OCI-LY7 (cell line): ENCODE results near the gene EP300. TPM values are rescaled to one million over a fixed set of nuclear protein-coding genes. Genes with fewer than 3 reads are reported as not detected.

ENCODE experiments used
- BruUV-seq: library from RNA; stranded (reverse); fragments of 400-500 nt; replicated peaks from 2 replicates; lab custom pipeline; 2021; lab: Mats Ljungman, UMichigan
- CTCF ChIA-PET: fragments of 300-600 bp; sonication (Branson Sonifier 250); formaldehyde crosslinking; loops from one replicate; lab custom pipeline; 2022; ENCODE audit warnings: antibody characterized with exemption; ENCODE audit not compliant: unreplicated experiment; lab: Charles Lee
- POLR2A ChIA-PET: fragments of 300-600 bp; sonication (Branson Sonifier 250); formaldehyde crosslinking; loops from one replicate; lab custom pipeline; 2022; ENCODE audit warnings: antibody characterized with exemption; lab: Charles Lee
- DNase-seq: peaks from one replicate; pipeline ENCODE4 v3.0.0-alpha.2; 2015; ENCODE audit warnings: low spot score
- H2AFZ ChIP-seq: fragments of 200-600 bp; sonication (generic), shearing (Covaris generic); 2 replicates; pipeline ENCODE4 v1.6.1; 2014; ENCODE audit warnings: mild to moderate bottlenecking, antibody characterized with exemption, low read length, moderate library complexity
- H3K27ac ChIP-seq: fragments of 200-600 bp; sonication (generic); 2 replicates; pipeline ENCODE4 v1.5.1; 2014; ENCODE audit warnings: mixed run types, low read depth, mild to moderate bottlenecking, moderate library complexity, low read length, inconsistent platforms; ENCODE audit not compliant: poor library complexity, severe bottlenecking
- H3K36me3 ChIP-seq: fragments of 200-600 bp; sonication (generic); 2 replicates; pipeline ENCODE4 v1.6.1; 2014; ENCODE audit warnings: mild to moderate bottlenecking, antibody characterized with exemption, low read length, moderate library complexity, mixed read lengths; ENCODE audit not compliant: insufficient read depth
- H3K4me1 ChIP-seq: fragments of 200-600 bp; sonication (generic); 2 replicates; pipeline ENCODE4 v1.5.1; 2014; ENCODE audit warnings: mild to moderate bottlenecking, low read length; ENCODE audit not compliant: insufficient read depth, poor library complexity, severe bottlenecking
- H3K4me2 ChIP-seq: fragments of 200-600 bp; sonication (generic); 2 replicates; pipeline ENCODE4 v1.6.1; 2014; ENCODE audit warnings: mild to moderate bottlenecking, low read length
- H3K4me3 ChIP-seq: fragments of 200-600 bp; sonication (generic); 2 replicates; pipeline ENCODE4 v1.5.1; 2014; ENCODE audit warnings: mild to moderate bottlenecking, low read depth, low read length; ENCODE audit not compliant: poor library complexity, severe bottlenecking
- H3K79me2 ChIP-seq: fragments of 200-600 bp; sonication (generic); 2 replicates; pipeline ENCODE4 v1.6.1; 2016; ENCODE audit warnings: low read depth, mild to moderate bottlenecking, low read length, moderate library complexity, mixed read lengths; ENCODE audit not compliant: insufficient read depth
- H3K9me2 ChIP-seq: fragments of 200-600 bp; sonication (generic); 2 replicates; pipeline ENCODE4 v1.6.1; 2016; ENCODE audit warnings: mild to moderate bottlenecking, low read length, mixed read lengths; ENCODE audit not compliant: insufficient read depth
- H3K9me3 ChIP-seq: fragments of 200-600 bp; sonication (generic); 2 replicates; pipeline ENCODE4 v1.6.1; 2014; ENCODE audit warnings: mild to moderate bottlenecking, mixed run types, low read length, mixed read lengths
- H4K20me1 ChIP-seq: fragments of 200-600 bp; sonication (generic); 2 replicates; pipeline ENCODE4 v1.6.1; 2014; ENCODE audit warnings: mild to moderate bottlenecking, antibody characterized with exemption, low read length, moderate library complexity, mixed read lengths; ENCODE audit not compliant: insufficient read depth
- EZH2phosphoT487 ChIP-seq: fragments of 200-600 bp; sonication (generic); IDR thresholded peaks from 2 replicates; pipeline ENCODE4 v1.6.1; 2018; ENCODE audit warnings: low read depth, borderline replicate concordance, mild to moderate bottlenecking, mixed run types, antibody characterized with exemption, low read length, moderate library complexity, mixed read lengths
- intact Hi-C: fragments of 100-400 bp; cut with micrococcal nuclease; formaldehyde crosslinking; loops from one replicate; pipeline ENCODE4 v1.10.0; 2022; ENCODE audit not compliant: unreplicated experiment
- total RNA-seq, 2 experiments: library from RNA; depleted of rRNA in 1 of 2; stranded (reverse); fragments of >200 nt in 1 of 2; shearing (Covaris generic) in 1 of 2; gene quantifications; 2 replicates each; pipeline ENCODE4 v1.2.3, GENCODE V29; 2014 to 2022
- TF ChIP-seq, protein P1 (sequence below): fragments of 200-600 bp; sonication (generic); conservative IDR thresholded peaks from 2 replicates; pipeline ENCODE4 v1.5.1; 2014; ENCODE audit warnings: mild to moderate bottlenecking, antibody characterized with exemption, low read length, moderate library complexity, mixed read lengths

The EP300 gene
- total RNA-seq, 2 experiments from 2014 or later = 46.2 to 108 TPM

DNA sequence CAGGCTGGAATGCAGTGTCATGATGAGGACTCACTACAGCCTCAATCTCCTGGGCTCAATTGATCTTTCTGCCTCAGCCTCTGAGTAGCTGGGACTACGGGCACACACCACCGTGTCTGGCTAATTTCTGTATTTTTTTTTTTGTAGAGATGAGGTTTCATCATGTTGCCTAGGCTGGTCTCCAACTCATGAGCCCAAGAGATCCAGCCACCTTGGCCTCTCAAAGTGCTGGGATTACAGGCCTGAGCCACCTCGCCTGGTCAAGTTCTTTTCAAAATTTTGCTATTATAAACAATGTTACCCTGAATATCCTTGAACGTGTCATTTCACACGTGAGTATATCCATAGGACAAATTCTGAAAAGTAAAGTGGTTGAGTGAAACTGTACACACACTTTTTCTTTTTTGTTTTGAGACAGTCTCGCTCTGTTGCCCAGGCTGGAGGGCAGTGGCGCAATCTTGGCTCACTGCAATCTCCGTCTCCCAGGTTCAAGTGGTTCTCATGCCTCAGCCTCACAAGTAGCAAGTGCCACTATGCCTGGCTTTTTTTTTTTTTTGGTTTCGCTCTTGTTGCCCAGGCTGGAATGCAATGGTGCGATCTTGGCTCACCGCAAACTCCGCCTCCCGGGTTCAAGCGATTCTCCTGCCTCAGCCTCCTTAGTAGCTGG is 21.6 kb upstream of the EP300 start:
- no TSS peak for BruUV-seq
- no peaks in the 10 kb centered on the region for H4K20me1 ChIP-seq
- peak overlapping the region; percentile 45 for H3K27ac ChIP-seq
- H2AFZ ChIP-seq = peak overlapping the region; percentile 49; the same call in 1 of the 2 replicates
- DNase-seq = no peak
- no peak overlapping the region for H3K4me3 ChIP-seq
- ChIA-PET POLR2A (interaction anchor here (0.6 to 2.1 kb wide), 2 partner anchors 23 to 116 kb away, joined by 3 to 12 read pairs; no protein-coding TSS in a partner anchor), CTCF (interaction anchor here (0.6 kb wide), 1 partner anchor 11 kb away, joined by 4 read pairs; no protein-coding TSS in a partner anchor)
- H3K79me2 ChIP-seq = no peaks in the 10 kb centered on the region
- H3K9me3 ChIP-seq = no peaks in the 10 kb centered on the region; the same call in 1 of the 2 replicates
- TF ChIP-seq, protein P1, sequence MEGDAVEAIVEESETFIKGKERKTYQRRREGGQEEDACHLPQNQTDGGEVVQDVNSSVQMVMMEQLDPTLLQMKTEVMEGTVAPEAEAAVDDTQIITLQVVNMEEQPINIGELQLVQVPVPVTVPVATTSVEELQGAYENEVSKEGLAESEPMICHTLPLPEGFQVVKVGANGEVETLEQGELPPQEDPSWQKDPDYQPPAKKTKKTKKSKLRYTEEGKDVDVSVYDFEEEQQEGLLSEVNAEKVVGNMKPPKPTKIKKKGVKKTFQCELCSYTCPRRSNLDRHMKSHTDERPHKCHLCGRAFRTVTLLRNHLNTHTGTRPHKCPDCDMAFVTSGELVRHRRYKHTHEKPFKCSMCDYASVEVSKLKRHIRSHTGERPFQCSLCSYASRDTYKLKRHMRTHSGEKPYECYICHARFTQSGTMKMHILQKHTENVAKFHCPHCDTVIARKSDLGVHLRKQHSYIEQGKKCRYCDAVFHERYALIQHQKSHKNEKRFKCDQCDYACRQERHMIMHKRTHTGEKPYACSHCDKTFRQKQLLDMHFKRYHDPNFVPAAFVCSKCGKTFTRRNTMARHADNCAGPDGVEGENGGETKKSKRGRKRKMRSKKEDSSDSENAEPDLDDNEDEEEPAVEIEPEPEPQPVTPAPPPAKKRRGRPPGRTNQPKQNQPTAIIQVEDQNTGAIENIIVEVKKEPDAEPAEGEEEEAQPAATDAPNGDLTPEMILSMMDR = no peak
- no peak for TF ChIP-seq EZH2phosphoT487
- H3K4me2 ChIP-seq = peak overlapping the region; percentile 21; the same call in 1 of the 2 replicates
- H3K4me1 ChIP-seq = peaks cover 50% of the 10 kb centered on the region
- H3K36me3 ChIP-seq = no peaks in the 10 kb centered on the region
- no peaks in the 10 kb centered on the region for H3K9me2 ChIP-seq
- intact Hi-C loops = no loop called here

GRCh38 chr22:41074061-41074460 is 18.3 kb upstream of the EP300 start:
- POLR2A ChIA-PET = no interaction called here
- CTCF ChIA-PET = no interaction called here
- Histone ChIP-seq H4K20me1 (no peaks in the 10 kb centered on the region), H3K4me2 (no peak overlapping the region), H3K4me3 (no peak overlapping the region), H3K27ac (no peak overlapping the region), H3K79me2 (no peaks in the 10 kb centered on the region), H3K9me2 (no peaks in the 10 kb centered on the region), H3K36me3 (no peaks in the 10 kb centered on the region), H3K9me3 (no peaks in the 10 kb centered on the region), H3K4me1 (peaks cover 45% of the 10 kb centered on the region), H2AFZ (no peak overlapping the region)
- TF ChIP-seq, protein P1 = no peak
- TF ChIP-seq EZH2phosphoT487 = no peak
- no peak for DNase-seq
- BruUV-seq = no TSS peak
- intact Hi-C loops = no loop called here

- Histone ChIP-seq H2AFZ (no peak overlapping the region), H3K4me2 (no peak overlapping the region), H3K4me1 (peaks cover 45% of the 10 kb centered on the region), H3K79me2 (no peaks in the 10 kb centered on the region), H3K4me3 (no peak overlapping the region), H3K27ac (no peak overlapping the region), H3K36me3 (no peaks in the 10 kb centered on the region), H3K9me3 (no peaks in the 10 kb centered on the region), H3K9me2 (no peaks in the 10 kb centered on the region), H4K20me1 (no peaks in the 10 kb centered on the region)
- ChIA-PET POLR2A (no interaction called here), CTCF (no interaction called here)
- no TSS peak for BruUV-seq
- TF ChIP-seq, protein P1 = no peak
- no peak for TF ChIP-seq EZH2phosphoT487
- no peak for DNase-seq
- intact Hi-C loops = no loop called here
Observed at GRCh38 chr22:41074466-41074865, 17.9 kb upstream of the EP300 start.
